Aorta (tissue), 5 donors: ENCODE results near the gene THNSL1. TPM values are rescaled to one million over a fixed set of nuclear protein-coding genes. Genes with fewer than 3 reads are reported as not detected.
A peak's percentile ranks its signal among the peaks of the same experiment; 100 is the strongest.
"Not testable (repeated sequence)": the region's sequence is repeated elsewhere in the genome, so short reads cannot be mapped to it uniquely, and the experiment has no call there.

Experiments
- ATAC-seq: fragments of 200-7000 bp; cut with Tn5 transposase; one replicate; pipeline ENCODE4 v1.9.1; 2022; ENCODE audit warnings: moderate library complexity; ENCODE audit not compliant: low FRiP score
- DNase-seq, 2 donors: peaks; one replicate each; pipeline ENCODE4 v3.0.0-alpha.2; 2020
- H3K27ac ChIP-seq, 2 donors: one replicate each; pipeline ENCODE4 v1.5.1; 2013; ENCODE audit warnings: low read length in 2 of 2, mild to moderate bottlenecking in 2 of 2, moderate library complexity in 2 of 2, control low read depth in 1 of 2, inconsistent platforms in 1 of 2, low read depth in 1 of 2
- H3K27me3 ChIP-seq, 2 donors: one replicate each; pipeline ENCODE4 v1.6.1; 2013; ENCODE audit warnings: control low read depth in 1 of 2, low read length in 1 of 2, mild to moderate bottlenecking in 1 of 2, moderate library complexity in 1 of 2; ENCODE audit not compliant: insufficient read depth in 2 of 2, control insufficient read depth in 1 of 2
- H3K36me3 ChIP-seq, 2 donors: one replicate each; pipeline ENCODE4 v1.6.1; 2013; ENCODE audit warnings: control low read depth in 1 of 2, low read length in 1 of 2, mild to moderate bottlenecking in 1 of 2; ENCODE audit not compliant: insufficient read depth in 2 of 2, control insufficient read depth in 1 of 2
- H3K4me1 ChIP-seq, 2 donors: one replicate each; pipeline ENCODE4 v1.6.1; 2013; ENCODE audit warnings: low read length in 2 of 2, control low read depth in 1 of 2, mild to moderate bottlenecking in 1 of 2, moderate library complexity in 1 of 2; ENCODE audit not compliant: insufficient read depth in 2 of 2, control insufficient read depth in 1 of 2
- H3K4me3 ChIP-seq, 2 donors: one replicate each; pipeline ENCODE4 v1.5.1; 2013; ENCODE audit warnings: low read length in 2 of 2, control low read depth in 1 of 2, mild to moderate bottlenecking in 1 of 2
- H3K9me3 ChIP-seq: one replicate; pipeline ENCODE4 v1.6.1; 2013; ENCODE audit warnings: mild to moderate bottlenecking, low read length; ENCODE audit not compliant: control insufficient read depth
- WGBS, 2 donors: extraction: QIAGEN DNeasy Blood & Tissue Kit; methylation state at CpG; one replicate each; pipeline ENCODE4 v1.1.7; 2013; 5-methylcytosine and 5-hydroxymethylcytosine counted together
- intact Hi-C, 2 donors: fragments of 100-400 bp; cut with DNase I; formaldehyde crosslinking; loops; one replicate each; pipeline versions ENCODE4 v1.14.2 to v1.15.0; 2022
- long read RNA-seq, 2 donors: library from polyadenylated mRNA; unstranded; transcript quantifications; one replicate each; pipeline ENCODE4 v2.0.0, GENCODE V29; 2020 to 2021
- polyA plus RNA-seq, 2 donors: library from polyadenylated mRNA; stranded (reverse); fragments of 200-250 nt; gene quantifications; one replicate each; pipeline ENCODE4 v1.2.3, GENCODE V29; 2013
- total RNA-seq, 2 donors: library from RNA; stranded (reverse); fragmentation: NEBNext Ultra II Directional; extraction: Animal tissue kit (Norgen Biotek cat#: 25700); gene quantifications; one replicate each; pipeline ENCODE4 v1.2.1, GENCODE V29; 2021
- donor health status: healthy with polysubstance abuse.
- donor health status: Bipolar disorder and iron deficiency.
- donor health status: DM: no; HTN: no; CAD: no.
- donor health status: DM: no; HTN: no; CAD: no.
- donor health status: DM: yes; HTN: yes; CAD: no.

Gene THNSL1
- total RNA-seq: 1 to 10 TPM; 1.2 to 2.0 TPM
- polyA plus RNA-seq: 1 to 10 TPM; 1.5 to 2.1 TPM
- long read RNA-seq, donor 1, partial matches to known transcripts: 0 of 3 reads
- long read RNA-seq, donor 1, other reads (novel, unspliced or antisense): 1 of 3 reads
- long read RNA-seq, donor 2, partial matches to known transcripts: 0 of 2 reads
- long read RNA-seq, donor 2, other reads (novel, unspliced or antisense): 0 of 2 reads

- 0 to 1% methylated on average over 63 to 69 of the region's 69 CpGs for WGBS, 2 donors
- no peaks in the 10 kb centered on the region for H3K9me3 ChIP-seq
- intact Hi-C loops: loop anchor here (1.0 to 10.0 kb wide), 5 partner anchors 46 to 294 kb away; partner anchors contain the start of genes ARHGAP21 (in 1 of the 2) and GPR158 (in 1 of the 2)
- H3K27me3 ChIP-seq: no peaks in the 10 kb centered on the region
- peak within 1 kb of the TSS; percentile 44 to 84 for H3K4me3 ChIP-seq
- ATAC-seq (peak; percentile 100), DNase-seq (peak; percentile 99)
- peaks cover 0 to 1% of the 10 kb centered on the region in 2 donors for H3K4me1 ChIP-seq
- no peaks in the 10 kb centered on the region for H3K36me3 ChIP-seq
- H3K27ac ChIP-seq: peak within 1 kb of the TSS; percentile 78 to 94
Observed at GRCh38 chr10:25016376-25017153, at the start of gene THNSL1. Gene THNSL1 (plus strand): TSS chr10:25016612. CDS start chr10:25023224, 6,612 bp downstream.

- Histone ChIP-seq H3K9me3 (no peaks in the 10 kb centered on the region), H3K27ac (no peak overlapping the region), H3K4me3 (no peak overlapping the region), H3K27me3 (no peaks in the 10 kb centered on the region), H3K4me1 (no peaks in the 10 kb centered on the region), H3K36me3 (no peaks in the 10 kb centered on the region)
- intact Hi-C loops: no loop called here
- WGBS, 2 donors: 97% methylated on average over 5 of the region's 5 CpGs
- no peak for ATAC-seq
- DNase-seq: no peak
Observed at GRCh38 chr10:24966962-24967481, 49.4 kb upstream of the THNSL1 start.

DNA sequence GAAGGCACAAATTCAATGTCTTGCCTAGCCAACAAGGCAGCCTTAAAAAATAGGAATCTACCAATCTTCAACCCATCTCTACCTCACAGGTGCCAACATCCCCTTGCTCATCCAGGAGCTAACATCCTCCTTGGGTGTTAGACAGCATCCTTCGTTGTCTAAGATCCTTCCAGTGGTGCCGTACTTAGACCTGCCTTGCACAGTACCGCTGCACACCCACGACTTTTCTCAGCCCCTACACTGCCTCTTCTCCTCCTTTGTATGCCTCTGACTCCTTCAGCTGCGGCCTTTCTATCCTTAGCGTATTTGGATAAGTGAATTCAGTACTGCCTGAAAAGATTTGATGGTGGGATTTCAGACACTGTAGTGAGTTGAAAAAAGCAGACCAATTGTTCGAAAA, 48.1 kb upstream of the THNSL1 start:
- WGBS, 2 donors: 97% methylated on average over 7 of the region's 7 CpGs
- intact Hi-C loops: no loop called here
- no peak for DNase-seq
- Histone ChIP-seq H3K4me3 (no peak overlapping the region), H3K9me3 (no peaks in the 10 kb centered on the region), H3K36me3 (no peaks in the 10 kb centered on the region), H3K27ac (no peak overlapping the region), H3K27me3 (no peaks in the 10 kb centered on the region), H3K4me1 (no peaks in the 10 kb centered on the region)
- ATAC-seq: no peak

- whole genome bisulfite sequencing, 2 donors: 92 to 93% methylated on average over 11 of the region's 11 CpGs
- H3K27ac ChIP-seq, ATAC-seq, H3K27me3 ChIP-seq, intact Hi-C loops, H3K4me1 ChIP-seq, H3K4me3 ChIP-seq, DNase-seq, H3K36me3 ChIP-seq, H3K9me3 ChIP-seq: not testable (repeated sequence)
Observed at GRCh38 chr10:24968951-24969350, 47.5 kb upstream of the THNSL1 start.

GRCh38 chr10:24969841-24970281, 46.6 kb upstream of the THNSL1 start:
- Histone ChIP-seq H3K4me3 (no peak overlapping the region), H3K27ac (no peak overlapping the region), H3K36me3 (no peaks in the 10 kb centered on the region), H3K27me3 (no peaks in the 10 kb centered on the region), H3K9me3 (no peaks in the 10 kb centered on the region), H3K4me1 (no peaks in the 10 kb centered on the region)
- WGBS, 2 donors: 64 to 68% methylated on average over 2 of the region's 2 CpGs
- intact Hi-C loops: no loop called here
- ATAC-seq (no peak), DNase-seq (no peak)

- Histone ChIP-seq H3K27ac (no peak overlapping the region), H3K4me3 (no peak overlapping the region), H3K27me3 (no peaks in the 10 kb centered on the region), H3K4me1 (no peaks in the 10 kb centered on the region), H3K9me3 (no peaks in the 10 kb centered on the region), H3K36me3 (no peaks in the 10 kb centered on the region)
- intact Hi-C loops: no loop called here
- DNase-seq (no peak), ATAC-seq (no peak)
Observed at GRCh38 chr10:24971374-24971773, 45.0 kb upstream of the THNSL1 start.

GRCh38 chr10:24973163-24973562, 43.2 kb upstream of the THNSL1 start:
- intact Hi-C loops: no loop called here
- Histone ChIP-seq H3K4me3 (no peak overlapping the region), H3K27ac (no peak overlapping the region), H3K36me3 (no peaks in the 10 kb centered on the region), H3K9me3 (no peaks in the 10 kb centered on the region), H3K27me3 (no peaks in the 10 kb centered on the region), H3K4me1 (no peaks in the 10 kb centered on the region)
- ATAC-seq (no peak), DNase-seq (no peak)
- 89% methylated on average over 5 of the region's 5 CpGs for WGBS, 2 donors

GRCh38 chr10:24974976-24975375, 41.4 kb upstream of the THNSL1 start:
- Histone ChIP-seq H3K4me1 (no peaks in the 10 kb centered on the region), H3K4me3 (no peak overlapping the region), H3K9me3 (no peaks in the 10 kb centered on the region), H3K36me3 (no peaks in the 10 kb centered on the region), H3K27ac (no peak overlapping the region), H3K27me3 (no peaks in the 10 kb centered on the region)
- DNase-seq (peak in 1 of 2 donors; percentile 64), ATAC-seq (peak; percentile 83)
- WGBS, 2 donors: 5 to 7% methylated on average over 2 of the region's 2 CpGs
- intact Hi-C loops: no loop called here

GRCh38 chr10:24979685-24980084, 36.7 kb upstream of the THNSL1 start:
- no peak for DNase-seq
- 94 to 95% methylated on average over 4 of the region's 4 CpGs for WGBS, 2 donors
- Histone ChIP-seq H3K4me1 (peaks cover 0 to 5% of the 10 kb centered on the region in 2 donors), H3K9me3 (no peaks in the 10 kb centered on the region), H3K4me3 (no peak overlapping the region), H3K36me3 (no peaks in the 10 kb centered on the region), H3K27me3 (no peaks in the 10 kb centered on the region), H3K27ac (no peak overlapping the region)
- intact Hi-C loops: no loop called here
- no peak for ATAC-seq
